AG09309 (cell line): ENCODE measurements around the gene ADTRP.

Source experiments
- DNase-seq: peaks from one replicate; pipeline ENCODE4 v3.0.0-alpha.2; 2010; ENCODE audit warnings: low read depth
- H3K4me3 ChIP-seq: 2 replicates; pipeline ENCODE4 v1.5.1; 2011; ENCODE audit warnings: mild to moderate bottlenecking, low read depth, low read length, moderate library complexity; ENCODE audit not compliant: control insufficient read depth
- CTCF ChIP-seq: IDR thresholded peaks from 2 replicates; pipeline ENCODE4 v1.5.1; 2011; ENCODE audit warnings: mild to moderate bottlenecking, low read depth, low read length, inconsistent platforms; ENCODE audit not compliant: insufficient read depth, control insufficient read depth; ENCODE audit errors: missing control alignments

Gene ADTRP

GRCh38 chr6:11778648-11779328, at the start of gene ADTRP:
ADTRP (minus strand) TSS chr6:11778803; CDS start chr6:11778759, 44 bp downstream.
- no peak within 1 kb of the TSS for H3K4me3 ChIP-seq
- TF ChIP-seq CTCF: no peak
- DNase-seq: no peak

DNA sequence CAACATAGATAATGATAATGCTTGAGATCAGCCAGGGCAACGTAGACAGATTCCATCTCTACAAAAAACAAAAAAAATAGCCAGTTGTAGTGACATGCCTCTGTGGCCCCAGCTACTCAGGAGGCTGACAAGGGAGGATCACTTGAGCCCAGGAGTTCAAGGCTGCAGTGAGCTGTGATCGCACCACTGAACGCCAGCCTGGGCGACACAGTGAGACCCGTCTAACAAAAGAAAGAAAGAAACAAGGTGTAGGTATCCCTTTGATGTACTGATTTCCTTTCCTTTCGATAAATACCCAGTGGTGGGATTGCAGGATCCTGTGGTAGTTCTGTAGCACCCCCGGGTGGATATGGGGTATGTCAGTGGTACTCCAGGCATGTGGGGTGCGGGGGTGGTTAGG, 48.2 kb upstream of the ADTRP start:
- no peak for TF ChIP-seq CTCF
- no peak overlapping the region for H3K4me3 ChIP-seq
- no peak for DNase-seq

GRCh38 chr6:11824986-11825385, 46.4 kb upstream of the ADTRP start:
- no peak for DNase-seq
- H3K4me3 ChIP-seq: no peak overlapping the region
- no peak for TF ChIP-seq CTCF

- H3K4me3 ChIP-seq: no peak overlapping the region
- no peak for TF ChIP-seq CTCF
- DNase-seq: no peak
Observed at GRCh38 chr6:11822346-11822745, 43.7 kb upstream of the ADTRP start.

- no peak for TF ChIP-seq CTCF
- H3K4me3 ChIP-seq: no peak overlapping the region
- no peak for DNase-seq
Observed at GRCh38 chr6:11821781-11822180, 43.2 kb upstream of the ADTRP start.

- H3K4me3 ChIP-seq: no peak overlapping the region
- no peak for TF ChIP-seq CTCF
- DNase-seq: no peak
Observed at GRCh38 chr6:11820821-11821220, 42.2 kb upstream of the ADTRP start.

GRCh38 chr6:11819486-11819885, 40.9 kb upstream of the ADTRP start:
- H3K4me3 ChIP-seq: no peak overlapping the region
- no peak for DNase-seq

More at GRCh38 chr6:11819486-11819885, 40.9 kb upstream of the ADTRP start:
- no peak for TF ChIP-seq CTCF
